Fibroblast of mammary gland (primary cell): Measurements from ENCODE around the gene SLC6A9.

Experiments used
- DNase-seq: peaks from one replicate; pipeline ENCODE4 v3.0.0-alpha.2; 2010; ENCODE audit warnings: low read depth
- H3K4me3 ChIP-seq: 2 replicates; pipeline ENCODE4 v1.5.1; 2011; ENCODE audit warnings: low read depth, mild to moderate bottlenecking, low read length, moderate library complexity; ENCODE audit not compliant: control insufficient read depth
- TF ChIP-seq, protein P1 (sequence below): conservative IDR thresholded peaks from 2 replicates; pipeline ENCODE4 v1.5.1; 2011; ENCODE audit warnings: low read depth, low read length, inconsistent platforms; ENCODE audit not compliant: control insufficient read depth, insufficient read depth

Gene SLC6A9

DNA sequence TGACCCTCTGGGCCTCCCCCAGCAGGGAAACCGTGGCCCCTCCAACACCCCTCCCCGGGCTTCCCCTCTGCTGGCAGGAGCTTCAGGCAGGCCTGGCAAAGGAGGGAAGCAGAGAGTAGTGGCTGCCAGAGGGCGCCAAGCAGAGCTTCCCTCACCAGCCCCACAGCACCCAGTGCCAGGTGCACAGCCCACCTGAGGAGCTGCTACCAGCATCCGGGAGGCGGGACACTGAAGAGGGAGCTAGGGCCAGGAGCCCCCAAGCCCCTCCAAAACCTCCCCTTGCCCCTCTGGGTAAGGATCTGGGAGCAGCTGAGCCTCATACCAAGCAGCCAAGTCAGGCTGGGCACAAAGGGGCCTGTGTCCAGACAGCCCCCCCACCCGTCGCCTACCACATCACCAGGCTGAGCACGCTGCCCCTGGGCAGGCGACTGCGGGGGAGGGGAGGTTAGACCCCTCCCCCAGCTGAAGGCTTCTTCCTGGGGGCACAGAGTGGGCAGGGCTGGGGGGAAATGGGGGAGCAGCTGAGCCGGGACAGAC is 20.3 kb downstream of the SLC6A9 start:
- DNase-seq, result no peak
- H3K4me3 ChIP-seq, result no peak overlapping the region
- TF ChIP-seq, protein P1, sequence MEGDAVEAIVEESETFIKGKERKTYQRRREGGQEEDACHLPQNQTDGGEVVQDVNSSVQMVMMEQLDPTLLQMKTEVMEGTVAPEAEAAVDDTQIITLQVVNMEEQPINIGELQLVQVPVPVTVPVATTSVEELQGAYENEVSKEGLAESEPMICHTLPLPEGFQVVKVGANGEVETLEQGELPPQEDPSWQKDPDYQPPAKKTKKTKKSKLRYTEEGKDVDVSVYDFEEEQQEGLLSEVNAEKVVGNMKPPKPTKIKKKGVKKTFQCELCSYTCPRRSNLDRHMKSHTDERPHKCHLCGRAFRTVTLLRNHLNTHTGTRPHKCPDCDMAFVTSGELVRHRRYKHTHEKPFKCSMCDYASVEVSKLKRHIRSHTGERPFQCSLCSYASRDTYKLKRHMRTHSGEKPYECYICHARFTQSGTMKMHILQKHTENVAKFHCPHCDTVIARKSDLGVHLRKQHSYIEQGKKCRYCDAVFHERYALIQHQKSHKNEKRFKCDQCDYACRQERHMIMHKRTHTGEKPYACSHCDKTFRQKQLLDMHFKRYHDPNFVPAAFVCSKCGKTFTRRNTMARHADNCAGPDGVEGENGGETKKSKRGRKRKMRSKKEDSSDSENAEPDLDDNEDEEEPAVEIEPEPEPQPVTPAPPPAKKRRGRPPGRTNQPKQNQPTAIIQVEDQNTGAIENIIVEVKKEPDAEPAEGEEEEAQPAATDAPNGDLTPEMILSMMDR, result no peak

DNA sequence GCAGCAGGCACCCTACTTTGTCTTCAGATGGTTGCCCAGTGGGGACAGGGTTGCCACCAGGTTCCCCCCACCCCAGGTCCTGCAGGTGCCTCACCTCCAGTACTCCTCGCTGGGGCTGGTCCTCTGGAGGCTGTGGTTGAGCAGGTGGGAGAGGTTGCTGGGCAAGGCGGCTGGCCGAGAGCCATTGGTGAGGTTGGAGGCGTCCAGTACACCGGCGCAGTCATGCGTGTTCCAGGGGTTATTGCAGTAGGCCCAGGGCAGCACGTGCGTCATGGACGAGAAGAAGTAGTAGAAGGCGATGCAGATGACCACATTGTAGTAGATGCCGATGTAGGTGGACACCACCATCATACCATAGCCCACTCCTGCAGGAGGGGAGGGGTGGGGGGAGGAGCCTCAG is 23.0 kb downstream of the SLC6A9 start:
- no peak for DNase-seq
- TF ChIP-seq, protein P1, result no peak
- no peak overlapping the region for H3K4me3 ChIP-seq

DNA sequence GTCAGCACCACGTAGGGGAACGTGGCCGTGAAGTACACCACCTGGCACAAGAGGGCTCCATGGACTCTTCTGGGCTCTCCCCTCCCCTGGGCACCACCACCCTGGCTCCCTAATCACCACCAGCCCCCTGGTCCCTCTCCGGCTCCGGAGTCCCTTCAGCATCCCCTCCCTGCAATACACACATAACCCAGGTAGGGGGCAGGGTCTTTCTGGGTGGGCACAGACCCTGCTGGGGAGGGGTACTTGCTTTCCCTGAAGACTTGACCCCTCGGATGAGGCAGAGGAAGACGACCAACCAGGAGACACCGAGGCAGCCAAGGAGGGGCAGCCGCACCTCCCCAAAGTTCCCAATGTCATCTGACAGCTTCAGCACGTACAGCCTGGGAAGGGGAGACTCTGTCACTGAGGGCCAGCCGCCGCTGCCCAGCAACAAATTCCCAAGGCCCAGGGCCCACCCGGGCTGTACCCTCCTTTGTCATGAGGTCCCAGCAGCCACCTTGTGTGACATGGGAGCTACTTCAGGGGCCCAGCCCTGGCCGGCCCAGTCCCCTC is 28.6 kb downstream of the SLC6A9 start:
- H3K4me3 ChIP-seq, result no peak overlapping the region
- no peak for DNase-seq
- TF ChIP-seq, protein P1, result peak; percentile 21

DNA sequence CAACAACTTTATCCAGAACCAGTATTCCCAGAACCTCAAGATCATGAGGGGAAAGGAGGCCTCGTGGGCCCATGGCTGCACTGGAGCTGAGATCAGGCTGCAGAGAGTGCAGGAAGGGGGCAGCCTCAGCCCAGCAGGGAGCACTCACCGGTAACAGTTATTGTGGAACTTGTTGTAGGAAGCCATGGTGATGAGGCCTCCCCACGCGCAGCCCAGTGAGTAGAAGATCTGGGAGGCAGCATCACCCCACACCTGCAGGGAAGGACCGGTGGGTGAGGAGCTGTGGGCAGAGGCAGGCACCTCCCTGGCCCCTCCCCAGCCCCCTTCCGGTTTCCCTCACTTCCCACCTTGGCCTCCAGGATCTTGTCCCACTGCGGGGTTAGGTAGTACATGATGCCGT is 29.1 kb downstream of the SLC6A9 start:
- H3K4me3 ChIP-seq, result no peak overlapping the region
- DNase-seq, result no peak
- TF ChIP-seq, protein P1, result no peak

DNA sequence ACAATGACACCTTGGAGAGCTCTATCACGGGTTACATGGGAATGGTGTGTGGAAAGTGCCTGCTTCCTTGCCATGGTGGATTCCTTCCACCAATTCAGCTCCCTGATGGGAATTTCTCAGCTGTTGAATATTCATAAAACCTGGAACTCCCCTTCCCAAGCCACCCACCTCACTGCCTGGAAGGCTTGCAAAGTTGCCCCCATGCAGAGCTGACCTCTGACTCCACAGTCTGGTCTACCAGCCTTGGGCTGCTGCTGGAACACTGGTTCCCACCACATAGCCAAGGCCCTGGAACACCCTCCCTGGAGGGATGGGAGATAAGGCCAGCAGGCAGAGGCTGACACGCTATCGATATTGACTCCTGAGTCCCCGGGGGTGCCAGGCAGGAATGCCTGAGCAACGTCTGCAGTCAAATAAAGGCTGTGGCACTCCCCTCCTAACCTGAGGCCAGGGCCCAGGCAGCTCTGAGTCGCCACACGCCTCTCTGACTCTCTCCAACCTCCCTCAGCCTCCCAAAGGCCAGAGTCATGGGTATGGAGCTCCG is 31.1 kb downstream of the SLC6A9 start:
- no peak for DNase-seq
- TF ChIP-seq, protein P1, result no peak
- no peak overlapping the region for H3K4me3 ChIP-seq

DNA sequence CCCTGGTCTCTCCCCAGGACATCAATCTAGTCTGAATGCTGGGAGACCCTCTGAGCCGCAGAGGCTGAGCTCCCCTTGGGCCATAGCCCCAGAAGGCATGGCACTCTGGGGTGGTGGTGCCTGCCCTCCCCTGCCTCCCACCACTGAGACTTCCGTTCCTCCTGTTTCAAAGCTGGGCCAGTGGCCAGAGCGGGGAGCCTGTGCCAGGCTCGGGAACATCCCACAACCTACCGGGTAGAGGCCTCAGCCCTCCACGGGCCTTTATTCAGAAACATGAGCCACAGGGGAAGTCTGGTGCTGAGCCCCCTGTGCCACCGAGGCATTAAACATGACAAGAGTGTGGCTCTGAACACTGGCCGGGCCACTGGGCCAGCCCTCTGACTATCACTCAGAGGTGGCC is 31.8 kb downstream of the SLC6A9 start:
- TF ChIP-seq, protein P1, result no peak
- DNase-seq, result no peak
- H3K4me3 ChIP-seq, result no peak overlapping the region
